Measurements from ENCODE around the gene FTO.

Gene FTO

GRCh38 chr16:53891409-53892139, 187.6 kb downstream of the FTO start:
- TF ChIP-seq CTCF (IDR thresholded peaks at IDR 0.05; ENCODE audit: low read depth, low read length), result no peak
- DNase-seq (ENCODE audit: extremely low read depth, low read depth), result no peak

GRCh38 chr16:53892155-53892554, 188.2 kb downstream of the FTO start:
- TF ChIP-seq CTCF (IDR thresholded peaks at IDR 0.05; ENCODE audit: low read depth, low read length), result peak; percentile 80
- DNase-seq (ENCODE audit: extremely low read depth, low read depth), result no peak

GRCh38 chr16:53893731-53894435, 189.9 kb downstream of the FTO start:
- no peak for TF ChIP-seq CTCF (IDR thresholded peaks at IDR 0.05; ENCODE audit: low read depth, low read length)
- no peak for DNase-seq (ENCODE audit: extremely low read depth, low read depth)

- no peak for TF ChIP-seq CTCF (IDR thresholded peaks at IDR 0.05; ENCODE audit: low read depth, low read length)
- no peak for DNase-seq (ENCODE audit: extremely low read depth, low read depth)
Measured at GRCh38 chr16:53894686-53895085, 190.7 kb downstream of the FTO start.

GRCh38 chr16:53895433-53895832, 191.5 kb downstream of the FTO start:
- no peak for DNase-seq (ENCODE audit: extremely low read depth, low read depth)
- TF ChIP-seq CTCF (IDR thresholded peaks at IDR 0.05; ENCODE audit: low read depth, low read length), result no peak

GRCh38 chr16:53895851-53896250, 191.9 kb downstream of the FTO start:
- TF ChIP-seq CTCF (IDR thresholded peaks at IDR 0.05; ENCODE audit: low read depth, low read length), result no peak
- no peak for DNase-seq (ENCODE audit: extremely low read depth, low read depth)

- TF ChIP-seq CTCF (IDR thresholded peaks at IDR 0.05; ENCODE audit: low read depth, low read length), result no peak
- no peak for DNase-seq (ENCODE audit: extremely low read depth, low read depth)
Measured at GRCh38 chr16:53896722-53897121, 192.8 kb downstream of the FTO start.
